ENCODE measurements around the gene LMO3.

The LMO3 gene

DNA sequence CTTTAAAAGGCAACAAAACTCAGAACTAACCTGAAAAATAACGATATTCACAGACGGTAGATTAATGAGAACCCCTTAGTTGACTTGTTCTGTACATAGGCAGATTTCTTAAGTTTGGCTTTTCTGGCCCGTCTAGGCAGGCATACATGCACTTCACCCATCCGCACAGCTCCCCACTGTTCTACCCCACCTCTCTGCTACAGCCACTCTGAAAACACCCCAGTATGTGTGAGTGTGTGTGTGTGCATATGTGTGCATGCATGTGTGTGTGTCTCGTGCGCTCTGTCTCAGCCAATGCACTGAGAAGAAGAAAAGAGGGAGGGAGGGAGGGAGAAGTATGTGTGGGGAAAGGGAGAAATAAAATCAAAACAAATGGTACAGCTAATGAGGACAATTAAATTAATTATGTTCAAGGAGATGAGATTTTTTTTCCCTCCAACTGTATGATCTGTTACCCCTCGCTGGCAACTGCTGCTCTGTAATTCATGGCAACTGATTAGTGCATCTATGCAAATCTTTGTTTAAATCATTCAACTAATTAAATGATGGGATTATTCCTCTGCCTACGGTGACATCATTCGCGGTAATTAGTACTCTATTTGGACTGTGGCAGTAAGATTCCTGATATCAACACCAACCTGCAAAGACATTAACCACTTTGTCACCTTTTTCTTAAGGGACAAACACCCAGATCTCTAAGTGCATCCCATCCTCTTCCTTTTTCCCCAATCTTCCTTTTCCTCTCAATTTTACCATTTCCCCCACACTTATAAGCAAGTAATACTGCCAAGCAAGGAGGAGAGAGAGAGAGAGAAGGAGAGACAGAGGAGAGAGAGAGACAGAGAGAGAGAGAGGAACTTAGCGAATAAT is 2.2 kb upstream of the LMO3 start:
- TF ChIP-seq, protein P1, sequence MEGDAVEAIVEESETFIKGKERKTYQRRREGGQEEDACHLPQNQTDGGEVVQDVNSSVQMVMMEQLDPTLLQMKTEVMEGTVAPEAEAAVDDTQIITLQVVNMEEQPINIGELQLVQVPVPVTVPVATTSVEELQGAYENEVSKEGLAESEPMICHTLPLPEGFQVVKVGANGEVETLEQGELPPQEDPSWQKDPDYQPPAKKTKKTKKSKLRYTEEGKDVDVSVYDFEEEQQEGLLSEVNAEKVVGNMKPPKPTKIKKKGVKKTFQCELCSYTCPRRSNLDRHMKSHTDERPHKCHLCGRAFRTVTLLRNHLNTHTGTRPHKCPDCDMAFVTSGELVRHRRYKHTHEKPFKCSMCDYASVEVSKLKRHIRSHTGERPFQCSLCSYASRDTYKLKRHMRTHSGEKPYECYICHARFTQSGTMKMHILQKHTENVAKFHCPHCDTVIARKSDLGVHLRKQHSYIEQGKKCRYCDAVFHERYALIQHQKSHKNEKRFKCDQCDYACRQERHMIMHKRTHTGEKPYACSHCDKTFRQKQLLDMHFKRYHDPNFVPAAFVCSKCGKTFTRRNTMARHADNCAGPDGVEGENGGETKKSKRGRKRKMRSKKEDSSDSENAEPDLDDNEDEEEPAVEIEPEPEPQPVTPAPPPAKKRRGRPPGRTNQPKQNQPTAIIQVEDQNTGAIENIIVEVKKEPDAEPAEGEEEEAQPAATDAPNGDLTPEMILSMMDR (IDR thresholded peaks at IDR 0.05; ENCODE audit: control insufficient read depth, insufficient read depth, low read depth, low read length, missing control alignments) = no peak
- no peak overlapping the region for H3K4me3 ChIP-seq (ENCODE audit: control insufficient read depth, low read depth, low read length)
- DNase-seq (ENCODE audit: low read depth) = no peak

DNA sequence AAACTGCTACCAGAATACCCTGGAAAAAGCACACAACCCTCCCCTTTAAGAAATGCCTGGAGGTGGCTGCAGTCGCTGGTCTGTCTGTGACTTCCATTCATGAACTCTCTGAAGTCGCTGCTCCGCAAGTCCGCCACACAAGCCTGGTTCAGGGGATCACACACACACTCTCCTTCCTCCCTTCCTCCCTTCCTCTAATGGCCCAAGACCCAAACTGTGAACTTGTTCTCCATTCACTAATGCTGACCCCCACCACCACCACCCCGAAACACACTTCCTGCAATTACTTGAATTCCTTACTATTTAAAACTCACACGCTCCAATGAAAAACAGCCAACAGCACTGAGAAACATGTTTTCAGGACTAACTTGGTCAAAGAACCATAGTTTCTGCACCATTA is 1.0 kb upstream of the LMO3 start:
- TF ChIP-seq, protein P1 (IDR thresholded peaks at IDR 0.05; ENCODE audit: control insufficient read depth, insufficient read depth, low read depth, low read length, missing control alignments) = no peak
- DNase-seq (ENCODE audit: low read depth) = no peak
- no peak overlapping the region for H3K4me3 ChIP-seq (ENCODE audit: control insufficient read depth, low read depth, low read length)

DNA sequence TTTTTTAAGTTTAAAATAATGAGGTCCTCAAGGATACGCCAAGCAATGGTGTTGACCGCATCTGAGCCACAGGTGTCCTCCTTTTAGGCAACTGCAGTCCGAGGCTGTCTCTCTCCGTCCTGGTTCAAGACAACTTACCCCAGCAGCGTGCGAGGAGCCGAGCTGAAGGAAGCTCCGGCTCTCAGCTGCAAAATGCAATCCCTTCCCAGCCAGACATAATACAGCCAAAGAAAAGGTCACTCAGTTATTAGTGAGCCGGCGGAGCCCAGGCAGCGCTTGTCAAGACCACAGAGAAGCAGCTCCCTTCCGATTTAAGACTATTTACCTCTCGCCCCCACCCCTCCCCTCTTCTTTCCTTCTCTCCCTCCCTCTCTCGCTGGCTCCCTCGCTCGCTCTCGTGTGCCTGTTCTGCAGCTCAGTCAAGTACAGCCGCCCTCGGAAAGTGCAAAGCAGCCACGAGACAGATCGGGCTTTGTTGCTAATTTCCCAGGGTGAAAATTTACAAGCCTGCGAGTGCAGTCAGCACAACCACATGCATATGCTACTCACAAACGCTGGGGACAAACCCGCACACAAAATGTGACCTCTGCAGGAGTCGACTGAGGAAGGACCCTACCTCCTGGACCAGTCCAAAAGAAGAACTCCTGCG is 363 bp upstream of the LMO3 start:
- DNase-seq (ENCODE audit: low read depth) = no peak
- no peak overlapping the region for H3K4me3 ChIP-seq (ENCODE audit: control insufficient read depth, low read depth, low read length)

DNA sequence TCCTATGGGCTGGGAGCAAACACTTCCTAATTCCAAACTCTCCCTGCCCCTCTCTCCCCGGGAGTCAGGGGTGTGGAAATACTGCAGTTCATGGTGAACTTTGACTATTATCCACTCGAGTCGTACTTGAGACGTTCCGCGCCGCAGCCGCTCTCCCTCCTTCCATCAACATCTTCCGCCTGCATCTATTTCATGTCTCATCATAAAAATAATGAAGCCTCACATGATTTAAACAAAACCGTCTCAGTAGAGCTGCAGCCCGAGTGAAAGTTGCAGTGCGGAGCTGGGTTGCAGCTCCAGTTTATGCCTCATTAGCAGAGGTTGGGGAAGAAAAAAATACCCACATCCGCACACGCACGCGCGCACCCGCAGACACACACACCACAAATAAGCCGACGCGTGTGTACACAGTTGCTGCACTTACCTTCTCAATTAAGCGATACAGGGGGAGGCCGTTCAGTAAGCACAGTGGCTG is 283 bp downstream of the LMO3 start:
- no peak for DNase-seq (ENCODE audit: low read depth)
- no peak overlapping the region; the same call in 1 of the 2 replicates for H3K4me3 ChIP-seq (ENCODE audit: control insufficient read depth, low read depth, low read length)

More for the DNA sequence above, 363 bp upstream of the LMO3 start:
- TF ChIP-seq, protein P1 (IDR thresholded peaks at IDR 0.05; ENCODE audit: control insufficient read depth, insufficient read depth, low read depth, low read length, missing control alignments) = no peak

DNA sequence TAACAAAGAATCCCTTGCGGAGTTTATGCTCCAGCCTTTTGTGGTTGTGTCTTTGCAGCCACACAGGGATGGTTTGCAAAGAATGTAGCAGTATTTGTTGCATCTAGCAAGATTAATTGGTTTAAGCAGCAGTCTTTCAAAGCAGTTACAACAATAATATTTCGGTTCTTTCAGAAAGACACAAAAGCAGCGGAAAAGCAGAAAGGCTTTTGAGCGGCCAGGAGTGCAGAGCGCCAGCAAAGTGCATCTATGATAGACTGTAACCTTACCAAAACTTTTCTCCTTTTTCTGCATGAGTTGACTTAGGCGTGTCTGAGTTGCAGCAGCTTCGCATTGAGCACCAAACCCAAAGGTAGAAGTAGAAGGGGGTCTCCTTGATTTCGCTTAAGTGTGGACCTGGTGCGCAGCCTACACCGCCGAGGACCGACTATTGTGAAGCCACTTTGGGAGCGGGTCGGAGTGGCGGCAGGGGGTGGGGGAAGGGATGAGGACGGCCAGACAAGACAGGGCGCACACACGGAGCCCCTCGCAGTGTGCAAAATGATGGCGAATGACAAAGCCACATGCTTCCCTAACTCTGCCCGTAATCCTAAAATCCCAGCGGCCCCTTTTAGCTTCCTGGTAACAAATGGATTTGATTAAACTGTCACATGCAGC is 1.2 kb downstream of the LMO3 start:
- DNase-seq (ENCODE audit: low read depth) = no peak
- H3K4me3 ChIP-seq (ENCODE audit: control insufficient read depth, low read depth, low read length) = no peak overlapping the region
- TF ChIP-seq, protein P1 (IDR thresholded peaks at IDR 0.05; ENCODE audit: control insufficient read depth, insufficient read depth, low read depth, low read length, missing control alignments) = no peak

More for the DNA sequence above, 283 bp downstream of the LMO3 start:
- TF ChIP-seq, protein P1 (IDR thresholded peaks at IDR 0.05; ENCODE audit: control insufficient read depth, insufficient read depth, low read depth, low read length, missing control alignments) = no peak

DNA sequence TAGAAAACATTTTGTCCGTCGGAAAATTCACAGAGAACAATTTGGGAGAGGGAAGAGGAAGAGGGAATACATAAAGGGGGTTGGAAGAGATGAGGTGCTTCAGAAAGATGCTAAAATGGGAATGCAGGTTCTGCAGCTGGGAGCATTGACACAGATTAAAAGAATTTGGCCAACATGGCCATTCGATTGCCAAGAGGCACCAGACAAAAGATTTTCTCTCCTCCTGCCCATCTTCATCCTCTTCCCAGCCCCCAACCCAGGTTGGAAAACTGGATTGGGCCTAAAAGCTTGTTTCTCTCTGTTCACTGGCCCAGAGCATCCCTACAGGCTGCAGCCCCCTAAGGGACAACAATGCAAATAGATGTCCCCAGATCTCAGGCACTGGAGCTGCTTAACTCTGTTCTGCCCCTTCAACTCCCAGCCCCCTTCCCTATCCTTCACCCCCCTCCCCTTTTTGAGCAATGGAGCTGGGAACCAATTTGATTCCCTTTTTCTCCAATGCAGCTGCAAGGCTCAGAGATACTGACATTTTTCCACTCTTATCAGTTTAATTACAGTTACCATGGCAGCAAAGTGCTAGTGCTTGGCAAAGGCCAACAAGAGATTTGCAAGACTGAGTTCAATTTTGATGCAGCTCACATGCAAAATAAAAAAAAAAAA is 1.9 kb downstream of the LMO3 start:
- TF ChIP-seq, protein P1 (IDR thresholded peaks at IDR 0.05; ENCODE audit: control insufficient read depth, insufficient read depth, low read depth, low read length, missing control alignments) = no peak
- no peak for DNase-seq (ENCODE audit: low read depth)
- no peak overlapping the region for H3K4me3 ChIP-seq (ENCODE audit: control insufficient read depth, low read depth, low read length)

Data from AG09309 (cell line).